Measurements from ENCODE around the gene ERP44.

Gene ERP44

DNA sequence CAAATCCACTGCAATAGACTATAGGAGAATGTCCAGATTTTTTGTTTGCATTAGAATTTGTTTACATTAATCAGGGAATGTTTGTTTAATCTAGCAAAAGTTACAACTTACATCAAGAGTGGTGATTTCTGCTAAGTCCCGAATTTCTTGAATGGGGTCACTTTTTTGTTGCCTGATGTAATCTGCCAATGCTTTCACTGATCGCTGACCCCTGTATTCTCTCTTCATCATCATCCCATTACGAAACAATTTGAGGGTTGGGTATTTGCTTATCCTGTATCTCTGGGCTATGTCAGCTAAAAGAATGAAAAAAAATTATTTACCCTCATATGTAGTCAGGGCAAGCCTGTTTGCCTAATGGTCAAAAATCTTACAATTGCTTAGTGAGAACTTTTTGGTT is 76.9 kb downstream of the ERP44 start:
- no peak for FAIRE-seq

DNA sequence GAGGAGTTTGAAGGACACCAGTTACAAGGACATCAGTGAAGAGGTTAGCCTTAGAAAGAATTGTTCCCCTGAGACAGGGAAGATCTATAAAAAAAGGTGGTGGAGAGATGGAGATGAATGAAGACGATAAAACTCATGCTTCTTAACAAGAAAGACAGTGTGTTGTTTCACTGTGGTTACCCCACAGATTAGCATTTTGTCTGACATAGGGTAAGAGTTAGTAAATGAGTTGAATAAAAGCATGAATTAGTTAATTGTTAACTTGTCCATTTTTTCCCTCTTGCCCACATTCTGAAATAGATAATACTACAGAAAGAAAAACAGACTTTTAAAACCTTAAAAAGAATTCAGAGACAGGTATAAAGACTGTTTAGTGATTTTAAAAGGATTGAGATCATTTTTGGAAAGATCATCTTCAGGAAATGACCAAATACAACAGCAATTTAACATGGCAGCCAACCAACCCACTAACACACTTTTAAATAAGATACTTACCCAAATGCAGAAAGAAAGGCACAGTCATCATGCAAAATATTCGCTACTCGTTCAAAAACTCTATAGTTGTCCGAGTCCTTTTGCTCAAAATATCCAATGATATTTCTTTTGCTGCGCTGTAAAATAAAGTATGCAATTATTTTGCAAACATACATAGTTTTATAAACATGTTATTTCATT is 78.5 kb downstream of the ERP44 start:
- TF ChIP-seq, protein P1, sequence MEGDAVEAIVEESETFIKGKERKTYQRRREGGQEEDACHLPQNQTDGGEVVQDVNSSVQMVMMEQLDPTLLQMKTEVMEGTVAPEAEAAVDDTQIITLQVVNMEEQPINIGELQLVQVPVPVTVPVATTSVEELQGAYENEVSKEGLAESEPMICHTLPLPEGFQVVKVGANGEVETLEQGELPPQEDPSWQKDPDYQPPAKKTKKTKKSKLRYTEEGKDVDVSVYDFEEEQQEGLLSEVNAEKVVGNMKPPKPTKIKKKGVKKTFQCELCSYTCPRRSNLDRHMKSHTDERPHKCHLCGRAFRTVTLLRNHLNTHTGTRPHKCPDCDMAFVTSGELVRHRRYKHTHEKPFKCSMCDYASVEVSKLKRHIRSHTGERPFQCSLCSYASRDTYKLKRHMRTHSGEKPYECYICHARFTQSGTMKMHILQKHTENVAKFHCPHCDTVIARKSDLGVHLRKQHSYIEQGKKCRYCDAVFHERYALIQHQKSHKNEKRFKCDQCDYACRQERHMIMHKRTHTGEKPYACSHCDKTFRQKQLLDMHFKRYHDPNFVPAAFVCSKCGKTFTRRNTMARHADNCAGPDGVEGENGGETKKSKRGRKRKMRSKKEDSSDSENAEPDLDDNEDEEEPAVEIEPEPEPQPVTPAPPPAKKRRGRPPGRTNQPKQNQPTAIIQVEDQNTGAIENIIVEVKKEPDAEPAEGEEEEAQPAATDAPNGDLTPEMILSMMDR (IDR thresholded peaks at IDR 0.05; ENCODE audit: insufficient read depth, missing control alignments): no peak
- FAIRE-seq: peak; percentile 67
- DNase-seq (ENCODE audit: insufficient read length, low spot score): no peak

More for the DNA sequence above, 76.9 kb downstream of the ERP44 start:
- DNase-seq (ENCODE audit: insufficient read length, low spot score): no peak
- TF ChIP-seq, protein P1 (IDR thresholded peaks at IDR 0.05; ENCODE audit: insufficient read depth, missing control alignments): no peak

- TF ChIP-seq, protein P1 (IDR thresholded peaks at IDR 0.05; ENCODE audit: insufficient read depth, missing control alignments): no peak
- DNase-seq (ENCODE audit: insufficient read length, low spot score) (no peak), FAIRE-seq (no peak)
These were observed 79.3 kb downstream of the ERP44 start for GRCh38 chr9:100019541-100019940.

DNA sequence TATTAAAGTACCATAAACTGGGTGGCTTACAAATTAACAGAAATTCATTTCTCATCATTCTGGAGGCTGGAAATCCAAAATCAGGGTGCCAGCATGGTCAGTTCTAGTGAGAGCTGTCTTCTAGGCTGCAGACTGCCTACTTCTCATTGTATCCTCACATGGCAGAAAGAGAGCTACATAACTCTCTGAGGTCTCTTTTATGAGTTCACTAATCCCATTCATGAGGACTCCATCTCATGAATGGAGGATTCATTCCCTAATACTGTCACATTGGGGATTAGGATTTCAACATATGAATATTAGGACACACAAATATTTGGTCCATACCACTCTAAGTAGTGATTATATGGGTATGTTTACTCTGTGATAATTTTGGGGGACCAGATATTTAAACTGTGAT is 84.0 kb downstream of the ERP44 start:
- no peak for FAIRE-seq
- TF ChIP-seq, protein P1 (IDR thresholded peaks at IDR 0.05; ENCODE audit: insufficient read depth, missing control alignments): no peak
- no peak for DNase-seq (ENCODE audit: insufficient read length, low spot score)

DNA sequence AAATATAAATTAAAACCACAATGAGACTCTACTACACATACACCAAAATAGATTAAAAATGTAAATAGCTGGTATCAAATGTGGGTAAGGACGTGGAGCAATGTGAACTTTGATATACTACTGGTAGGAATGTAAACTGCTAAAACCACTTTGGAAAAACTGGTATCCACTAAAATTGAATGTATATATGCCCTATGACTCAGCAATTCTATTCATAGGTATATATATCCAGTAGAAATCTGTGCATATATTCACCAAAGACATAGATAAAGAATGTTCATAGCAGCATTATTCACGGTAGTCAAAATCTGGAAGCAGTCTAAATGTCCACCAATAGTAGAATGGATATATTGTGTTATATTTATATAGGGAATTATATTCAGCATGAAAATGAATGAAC is 85.2 kb downstream of the ERP44 start:
- DNase-seq (ENCODE audit: insufficient read length, low spot score) (no peak), FAIRE-seq (no peak)
- TF ChIP-seq, protein P1 (IDR thresholded peaks at IDR 0.05; ENCODE audit: insufficient read depth, missing control alignments): no peak

DNA sequence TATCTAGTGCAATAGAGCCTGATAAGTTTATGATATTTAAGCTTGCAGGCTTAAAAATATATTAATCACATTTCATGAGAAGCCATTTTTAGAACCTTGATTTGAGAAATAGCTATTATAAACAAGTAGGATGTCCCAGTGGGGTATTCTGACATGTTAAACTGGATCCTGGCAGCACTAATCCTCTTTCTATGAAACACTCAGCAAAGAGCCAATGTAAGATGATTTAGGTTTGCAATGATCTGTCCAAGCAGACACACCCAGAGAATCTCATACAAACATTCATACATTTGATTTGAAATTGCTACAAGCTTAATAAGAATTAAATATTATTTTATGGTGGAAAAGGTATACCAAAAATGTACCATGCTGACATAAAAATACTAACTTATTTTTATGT is 86.5 kb downstream of the ERP44 start:
- TF ChIP-seq, protein P1 (IDR thresholded peaks at IDR 0.05; ENCODE audit: insufficient read depth, missing control alignments): no peak
- FAIRE-seq (no peak), DNase-seq (ENCODE audit: insufficient read length, low spot score) (no peak)

DNA sequence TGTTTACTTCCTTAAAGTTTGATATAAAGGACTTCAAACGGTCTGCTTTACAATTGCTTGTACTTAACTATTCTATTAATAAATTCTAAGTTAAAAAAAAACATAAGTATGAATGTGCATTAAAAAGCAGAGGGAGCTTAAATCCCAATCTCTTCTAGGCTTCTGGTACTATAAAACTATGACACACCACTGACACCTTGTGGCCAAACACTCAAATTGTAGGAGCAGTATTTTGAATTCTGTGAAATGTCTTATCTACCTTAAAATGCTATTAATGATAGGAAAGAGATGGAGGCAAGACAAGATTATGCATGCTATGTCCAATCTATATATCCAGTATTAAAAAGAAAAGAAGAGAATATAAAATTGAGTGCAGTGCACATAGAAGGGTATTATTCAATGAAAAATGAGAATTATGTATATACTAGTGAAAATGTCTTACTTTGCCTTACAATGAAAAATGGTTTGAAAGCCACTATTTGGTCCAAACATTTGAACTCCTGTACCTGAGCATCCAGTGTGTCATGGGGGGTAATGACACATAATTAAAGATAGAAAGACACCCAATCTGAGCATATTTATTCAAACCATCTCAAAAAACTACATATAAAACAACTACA is 87.6 kb downstream of the ERP44 start:
- TF ChIP-seq, protein P1 (IDR thresholded peaks at IDR 0.05; ENCODE audit: insufficient read depth, missing control alignments): peak; percentile 56
- no peak for DNase-seq (ENCODE audit: insufficient read length, low spot score)
- FAIRE-seq: no peak
